Measurements from ENCODE around the gene ENTPD5.

GRCh38 chr14:73943083-73943482, 76.0 kb downstream of the ENTPD5 start:
- no peak for TF ChIP-seq CTCF (conservative IDR thresholded peaks at IDR 0.05; ENCODE audit: low read length)
- no peak for TF ChIP-seq EZH2phosphoT487 (IDR thresholded peaks at IDR 0.05; ENCODE audit: borderline replicate concordance, low read depth, low read length)

All from OCI-LY7 (cell line).